ENCODE data around the gene UQCRC2.
"Not testable (repeated sequence)": the region's sequence is repeated elsewhere in the genome, so short reads cannot be mapped to it uniquely, and the experiment has no call there.

UQCRC2 gene

GRCh38 chr16:22010902-22011301 is 57.7 kb downstream of the UQCRC2 start:
- no peak for DNase-seq (ENCODE audit: low read depth)

- no peak for DNase-seq (ENCODE audit: low read depth)
These were observed 59.1 kb downstream of the UQCRC2 start for GRCh38 chr16:22012241-22012640.

- DNase-seq (ENCODE audit: low read depth): no peak
These were observed 60.3 kb downstream of the UQCRC2 start for GRCh38 chr16:22013486-22013885.

- DNase-seq (ENCODE audit: low read depth): no peak
These were observed 61.2 kb downstream of the UQCRC2 start for GRCh38 chr16:22014271-22014873.

- DNase-seq (ENCODE audit: low read depth): peak; percentile 9
These were observed 63.8 kb downstream of the UQCRC2 start for GRCh38 chr16:22016927-22017326.

GRCh38 chr16:22018559-22018958 is 65.4 kb downstream of the UQCRC2 start:
- peak; percentile 18 for DNase-seq (ENCODE audit: low read depth)

GRCh38 chr16:22022151-22022550 is 69.0 kb downstream of the UQCRC2 start:
- DNase-seq (ENCODE audit: low read depth): no peak

GRCh38 chr16:22023505-22023904 is 70.3 kb downstream of the UQCRC2 start:
- DNase-seq (ENCODE audit: low read depth): no peak

- DNase-seq (ENCODE audit: low read depth): not testable (repeated sequence)
These were observed 71.6 kb downstream of the UQCRC2 start for GRCh38 chr16:22024785-22025184.

- peak; percentile 83 for DNase-seq (ENCODE audit: low read depth)
These were observed 74.5 kb downstream of the UQCRC2 start for GRCh38 chr16:22027633-22028032.

GRCh38 chr16:22029632-22030031 is 76.5 kb downstream of the UQCRC2 start:
- no peak for DNase-seq (ENCODE audit: low read depth)

- no peak for DNase-seq (ENCODE audit: low read depth)
These were observed 77.1 kb downstream of the UQCRC2 start for GRCh38 chr16:22030087-22030812.

GRCh38 chr16:22031483-22032083 is 78.4 kb downstream of the UQCRC2 start:
- no peak for DNase-seq (ENCODE audit: low read depth)

Data from fibroblast of gingiva (primary cell).